CD4-positive, alpha-beta T cell treated with Interleukin-6 for 4 hours (primary cell): ENCODE results near the gene NTNG1.

Experiments
- DNase-seq: peaks from one replicate; pipeline ENCODE4 v3.0.0-alpha.2; 2020; ENCODE audit warnings: mixed read lengths

Gene NTNG1

GRCh38 chr1:107344268-107344760 is 203.5 kb downstream of the NTNG1 start:
- no peak for DNase-seq

GRCh38 chr1:107344836-107345235 is 204.0 kb downstream of the NTNG1 start:
- DNase-seq: no peak

GRCh38 chr1:107352850-107353249 is 212.0 kb downstream of the NTNG1 start:
- no peak for DNase-seq

GRCh38 chr1:107357376-107357775 is 216.5 kb downstream of the NTNG1 start:
- no peak for DNase-seq

- no peak for DNase-seq
Measured at GRCh38 chr1:107358619-107359327, 217.9 kb downstream of the NTNG1 start.

GRCh38 chr1:107359472-107360241 is 218.8 kb downstream of the NTNG1 start:
- DNase-seq: no peak

- DNase-seq: no peak
Measured at GRCh38 chr1:107362468-107363140, 221.8 kb downstream of the NTNG1 start.

GRCh38 chr1:107363154-107363553 is 222.3 kb downstream of the NTNG1 start:
- no peak for DNase-seq

- no peak for DNase-seq
Measured at GRCh38 chr1:107365527-107366240, 224.8 kb downstream of the NTNG1 start.

GRCh38 chr1:107378426-107378825 is 237.6 kb downstream of the NTNG1 start:
- no peak for DNase-seq

GRCh38 chr1:107378866-107379265 is 238.0 kb downstream of the NTNG1 start:
- no peak for DNase-seq

- no peak for DNase-seq
Measured at GRCh38 chr1:107379826-107380225, 239.0 kb downstream of the NTNG1 start.

GRCh38 chr1:107389410-107390396 is 248.9 kb downstream of the NTNG1 start:
- DNase-seq: no peak

- no peak for DNase-seq
Measured at GRCh38 chr1:107394301-107394700, 253.5 kb downstream of the NTNG1 start.

GRCh38 chr1:107401704-107402103 is 260.9 kb downstream of the NTNG1 start:
- no peak for DNase-seq

- no peak for DNase-seq
Measured at GRCh38 chr1:107404756-107405155, 263.9 kb downstream of the NTNG1 start.

GRCh38 chr1:107405236-107405635 is 264.4 kb downstream of the NTNG1 start:
- no peak for DNase-seq

- no peak for DNase-seq
Measured at GRCh38 chr1:107407011-107407410, 266.2 kb downstream of the NTNG1 start.

GRCh38 chr1:107413546-107413945 is 272.7 kb downstream of the NTNG1 start:
- no peak for DNase-seq

GRCh38 chr1:107413951-107414350 is 273.1 kb downstream of the NTNG1 start:
- no peak for DNase-seq

GRCh38 chr1:107414550-107414949 is 273.7 kb downstream of the NTNG1 start:
- DNase-seq: no peak

GRCh38 chr1:107415241-107415640 is 274.4 kb downstream of the NTNG1 start:
- DNase-seq: no peak
